ENCODE data around the gene ZFP82.

Gene ZFP82

DNA sequence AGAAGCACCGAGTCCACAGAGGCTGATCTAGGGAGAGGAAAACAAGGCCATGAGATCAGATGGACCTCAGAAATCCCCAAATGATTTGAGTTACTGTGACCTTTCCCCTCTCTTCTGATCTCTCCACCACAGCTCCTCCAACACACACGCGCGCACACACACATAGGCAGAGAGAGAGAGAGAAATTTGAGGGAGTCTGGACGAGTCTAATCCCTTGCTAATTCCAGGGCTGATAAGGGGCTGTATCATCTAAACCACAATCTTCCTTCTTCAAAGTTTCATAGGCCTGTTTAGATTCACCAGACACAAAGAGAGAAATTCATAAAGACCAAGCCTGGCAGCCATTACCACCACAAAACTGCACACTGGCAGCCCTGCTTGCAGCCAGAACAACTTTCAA lies 8.6 kb downstream of the ZFP82 start:
- no peak overlapping the region for H3K9ac ChIP-seq (ENCODE audit: low read length)
- H4K8ac ChIP-seq (ENCODE audit: low read depth, low read length), result no peak overlapping the region
- H3K18ac ChIP-seq (ENCODE audit: low read length), result no peak overlapping the region
- no peaks in the 10 kb centered on the region for H3K27me3 ChIP-seq (ENCODE audit: insufficient read depth, low read length, poor library complexity)
- H3K4me2 ChIP-seq (ENCODE audit: low read length), result no peak overlapping the region
- WGBS (ENCODE audit: extremely low coverage, insufficient coverage, low lambda C conversion rate), result no CpG with 5 or more reads among the region's 5 CpGs
- no peak overlapping the region for H3K56ac ChIP-seq (ENCODE audit: low read length)
- H3K4ac ChIP-seq (ENCODE audit: low read depth, low read length), result no peak overlapping the region
- no peak overlapping the region for H3K27ac ChIP-seq (ENCODE audit: low read depth, low read length)
- peaks cover 3% of the 10 kb centered on the region for H3K79me2 ChIP-seq (ENCODE audit: control insufficient read depth, insufficient read depth, low read length)
- H2BK120ac ChIP-seq (ENCODE audit: low read depth, low read length), result no peak overlapping the region
- no peak for DNase-seq
- no peak overlapping the region for H3K4me3 ChIP-seq (ENCODE audit: low read length)
- no peak overlapping the region for H2BK5ac ChIP-seq (ENCODE audit: low read length)
- no peaks in the 10 kb centered on the region for H3K4me1 ChIP-seq (ENCODE audit: control insufficient read depth, low read depth, low read length)
- peaks cover 3% of the 10 kb centered on the region for H3K79me1 ChIP-seq (ENCODE audit: low read length)
- H2BK15ac ChIP-seq (replicated peaks; ENCODE audit: low read depth), result no peak overlapping the region
- no peak overlapping the region for H4K5ac ChIP-seq (ENCODE audit: low read length)
- no peak overlapping the region for H2AK5ac ChIP-seq (ENCODE audit: low read length)
- no peak overlapping the region for H3K23ac ChIP-seq (ENCODE audit: low read length)
- peaks cover 3% of the 10 kb centered on the region for H3K36me3 ChIP-seq (ENCODE audit: control insufficient read depth, insufficient read depth, low read length)

DNA sequence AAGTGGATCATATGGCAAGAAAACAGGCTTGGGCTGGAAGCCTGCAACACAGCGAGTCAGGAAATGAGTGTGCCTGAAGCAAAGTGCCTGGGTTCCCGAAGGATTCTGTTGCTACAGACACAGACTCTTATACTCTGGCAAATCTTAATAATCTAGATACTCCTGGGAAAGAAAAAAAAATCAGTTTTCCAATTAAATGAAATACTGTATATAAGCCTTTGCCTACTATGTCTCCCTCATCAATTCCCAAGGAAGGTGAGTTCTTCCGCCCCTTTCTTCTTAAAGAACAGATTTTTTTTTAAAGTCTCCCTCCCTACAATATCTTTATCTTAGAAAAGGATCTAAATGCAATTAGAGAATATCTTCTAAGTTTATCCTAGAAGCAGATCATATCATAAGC lies 10.3 kb downstream of the ZFP82 start:
- H3K4me3 ChIP-seq (ENCODE audit: low read length), result no peak overlapping the region
- H2BK5ac ChIP-seq (ENCODE audit: low read length), result no peak overlapping the region
- peaks cover 3% of the 10 kb centered on the region for H3K79me2 ChIP-seq (ENCODE audit: control insufficient read depth, insufficient read depth, low read length)
- no peak overlapping the region for H3K27ac ChIP-seq (ENCODE audit: low read depth, low read length)
- no CpG with 5 or more reads among the region's 3 CpGs for WGBS (ENCODE audit: extremely low coverage, insufficient coverage, low lambda C conversion rate)
- H3K9ac ChIP-seq (ENCODE audit: low read length), result no peak overlapping the region
- peaks cover 3% of the 10 kb centered on the region for H3K36me3 ChIP-seq (ENCODE audit: control insufficient read depth, insufficient read depth, low read length)
- H2BK120ac ChIP-seq (ENCODE audit: low read depth, low read length), result no peak overlapping the region
- no peaks in the 10 kb centered on the region for H3K27me3 ChIP-seq (ENCODE audit: insufficient read depth, low read length, poor library complexity)
- H3K79me1 ChIP-seq (ENCODE audit: low read length), result peaks cover 3% of the 10 kb centered on the region
- no peak for DNase-seq
- H3K23ac ChIP-seq (ENCODE audit: low read length), result no peak overlapping the region
- no peak overlapping the region for H4K5ac ChIP-seq (ENCODE audit: low read length)
- H3K4me1 ChIP-seq (ENCODE audit: control insufficient read depth, low read depth, low read length), result no peaks in the 10 kb centered on the region
- H2AK5ac ChIP-seq (ENCODE audit: low read length), result no peak overlapping the region
- H3K56ac ChIP-seq (ENCODE audit: low read length), result no peak overlapping the region
- H3K4ac ChIP-seq (ENCODE audit: low read depth, low read length), result no peak overlapping the region
- no peak overlapping the region for H2BK15ac ChIP-seq (replicated peaks; ENCODE audit: low read depth)
- no peak overlapping the region for H4K8ac ChIP-seq (ENCODE audit: low read depth, low read length)
- no peak overlapping the region for H3K18ac ChIP-seq (ENCODE audit: low read length)
- H3K4me2 ChIP-seq (ENCODE audit: low read length), result no peak overlapping the region

DNA sequence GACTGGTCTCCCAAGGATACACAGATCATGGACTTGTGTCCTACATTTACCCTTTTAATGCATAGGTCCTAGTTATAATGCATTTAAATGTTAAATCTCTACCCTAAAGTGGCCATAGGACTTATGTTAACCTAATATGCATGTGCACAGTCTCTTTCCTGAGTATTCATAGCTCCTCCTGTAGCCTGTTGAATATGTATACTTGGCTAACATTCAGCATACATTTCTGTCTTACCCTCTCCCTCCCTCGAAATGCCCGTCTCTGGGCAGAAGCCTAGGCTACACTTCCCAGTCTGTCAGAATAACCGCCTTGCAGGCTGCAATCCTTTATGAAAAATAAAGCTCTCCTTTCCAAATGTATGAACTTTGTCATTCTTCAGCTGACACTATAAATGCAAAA lies 13.9 kb downstream of the ZFP82 start:
- peaks cover 3% of the 10 kb centered on the region for H3K36me3 ChIP-seq (ENCODE audit: control insufficient read depth, insufficient read depth, low read length)
- H4K5ac ChIP-seq (ENCODE audit: low read length), result no peak overlapping the region
- no peak overlapping the region for H2AK5ac ChIP-seq (ENCODE audit: low read length)
- H3K27ac ChIP-seq (ENCODE audit: low read depth, low read length), result no peak overlapping the region
- no peak overlapping the region for H3K4ac ChIP-seq (ENCODE audit: low read depth, low read length)
- H3K27me3 ChIP-seq (ENCODE audit: insufficient read depth, low read length, poor library complexity), result no peaks in the 10 kb centered on the region
- no peak overlapping the region for H3K23ac ChIP-seq (ENCODE audit: low read length)
- H2BK15ac ChIP-seq (replicated peaks; ENCODE audit: low read depth), result no peak overlapping the region
- H3K4me1 ChIP-seq (ENCODE audit: control insufficient read depth, low read depth, low read length), result no peaks in the 10 kb centered on the region
- no peak overlapping the region for H3K18ac ChIP-seq (ENCODE audit: low read length)
- H3K4me3 ChIP-seq (ENCODE audit: low read length), result no peak overlapping the region
- no peak overlapping the region for H3K9ac ChIP-seq (ENCODE audit: low read length)
- no CpG with 5 or more reads among the region's 3 CpGs for WGBS (ENCODE audit: extremely low coverage, insufficient coverage, low lambda C conversion rate)
- peaks cover 3% of the 10 kb centered on the region for H3K79me1 ChIP-seq (ENCODE audit: low read length)
- H3K4me2 ChIP-seq (ENCODE audit: low read length), result no peak overlapping the region
- H3K79me2 ChIP-seq (ENCODE audit: control insufficient read depth, insufficient read depth, low read length), result no peaks in the 10 kb centered on the region
- H3K56ac ChIP-seq (ENCODE audit: low read length), result no peak overlapping the region
- no peak overlapping the region for H2BK5ac ChIP-seq (ENCODE audit: low read length)
- no peak overlapping the region for H2BK120ac ChIP-seq (ENCODE audit: low read depth, low read length)
- no peak overlapping the region for H4K8ac ChIP-seq (ENCODE audit: low read depth, low read length)
- DNase-seq, result no peak

DNA sequence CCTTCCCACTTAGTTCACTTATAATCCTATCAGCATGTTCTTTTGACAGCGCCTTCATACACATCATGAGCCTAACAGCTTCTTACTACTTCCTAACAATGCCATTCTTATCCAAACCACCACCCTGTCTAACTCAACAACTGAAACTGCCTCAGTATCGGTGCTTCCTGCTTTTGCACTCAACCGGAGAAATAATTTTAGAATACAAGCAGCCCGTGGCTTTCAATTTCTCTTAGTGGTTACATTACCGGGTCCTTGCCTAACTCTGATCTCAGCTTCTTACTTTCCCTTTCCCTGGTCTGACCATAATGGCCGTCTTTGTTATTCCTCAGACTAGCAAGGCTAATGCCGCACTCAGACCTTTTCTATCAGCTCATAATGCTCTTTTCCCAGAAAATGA lies 17.0 kb downstream of the ZFP82 start:
- no peak for DNase-seq
- Histone ChIP-seq H4K5ac (ENCODE audit: low read length) (no peak overlapping the region), H3K9ac (ENCODE audit: low read length) (no peak overlapping the region), H3K27me3 (ENCODE audit: insufficient read depth, low read length, poor library complexity) (no peaks in the 10 kb centered on the region), H3K79me2 (ENCODE audit: control insufficient read depth, insufficient read depth, low read length) (no peaks in the 10 kb centered on the region), H2BK15ac (replicated peaks; ENCODE audit: low read depth) (no peak overlapping the region), H3K18ac (ENCODE audit: low read length) (no peak overlapping the region), H3K4me1 (ENCODE audit: control insufficient read depth, low read depth, low read length) (no peaks in the 10 kb centered on the region), H3K4me2 (ENCODE audit: low read length) (no peak overlapping the region), H3K56ac (ENCODE audit: low read length) (no peak overlapping the region), H3K27ac (ENCODE audit: low read depth, low read length) (no peak overlapping the region), H3K79me1 (ENCODE audit: low read length) (no peaks in the 10 kb centered on the region), H3K23ac (ENCODE audit: low read length) (no peak overlapping the region), H3K4ac (ENCODE audit: low read depth, low read length) (no peak overlapping the region), H2BK5ac (ENCODE audit: low read length) (no peak overlapping the region), H2BK120ac (ENCODE audit: low read depth, low read length) (no peak overlapping the region), H4K8ac (ENCODE audit: low read depth, low read length) (no peak overlapping the region), H3K4me3 (ENCODE audit: low read length) (no peak overlapping the region), H2AK5ac (ENCODE audit: low read length) (no peak overlapping the region), H3K36me3 (ENCODE audit: control insufficient read depth, insufficient read depth, low read length) (peaks cover 4% of the 10 kb centered on the region)
- WGBS (ENCODE audit: extremely low coverage, insufficient coverage, low lambda C conversion rate), result no CpG with 5 or more reads among the region's 7 CpGs

DNA sequence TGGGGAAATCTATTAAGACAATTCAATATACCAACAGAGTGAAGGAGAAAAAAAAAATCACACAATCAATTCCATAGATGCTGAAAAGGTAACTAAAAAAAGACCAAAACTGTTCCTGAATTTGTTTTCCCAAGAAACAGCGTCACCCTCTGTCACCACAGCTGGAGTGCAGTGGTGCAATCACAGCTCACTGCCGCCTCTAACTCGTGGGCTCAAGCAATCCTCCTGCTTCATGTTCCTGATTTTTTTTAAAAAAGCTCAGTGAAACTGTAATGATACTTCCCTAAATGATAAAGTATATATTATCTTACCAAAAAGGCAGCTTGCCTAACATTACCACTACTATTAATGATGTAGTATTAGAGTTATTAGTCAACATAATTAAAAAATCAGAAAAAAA lies 19.9 kb downstream of the ZFP82 start:
- Histone ChIP-seq H4K5ac (ENCODE audit: low read length) (no peak overlapping the region), H2AK5ac (ENCODE audit: low read length) (no peak overlapping the region), H3K4ac (ENCODE audit: low read depth, low read length) (no peak overlapping the region)

DNA sequence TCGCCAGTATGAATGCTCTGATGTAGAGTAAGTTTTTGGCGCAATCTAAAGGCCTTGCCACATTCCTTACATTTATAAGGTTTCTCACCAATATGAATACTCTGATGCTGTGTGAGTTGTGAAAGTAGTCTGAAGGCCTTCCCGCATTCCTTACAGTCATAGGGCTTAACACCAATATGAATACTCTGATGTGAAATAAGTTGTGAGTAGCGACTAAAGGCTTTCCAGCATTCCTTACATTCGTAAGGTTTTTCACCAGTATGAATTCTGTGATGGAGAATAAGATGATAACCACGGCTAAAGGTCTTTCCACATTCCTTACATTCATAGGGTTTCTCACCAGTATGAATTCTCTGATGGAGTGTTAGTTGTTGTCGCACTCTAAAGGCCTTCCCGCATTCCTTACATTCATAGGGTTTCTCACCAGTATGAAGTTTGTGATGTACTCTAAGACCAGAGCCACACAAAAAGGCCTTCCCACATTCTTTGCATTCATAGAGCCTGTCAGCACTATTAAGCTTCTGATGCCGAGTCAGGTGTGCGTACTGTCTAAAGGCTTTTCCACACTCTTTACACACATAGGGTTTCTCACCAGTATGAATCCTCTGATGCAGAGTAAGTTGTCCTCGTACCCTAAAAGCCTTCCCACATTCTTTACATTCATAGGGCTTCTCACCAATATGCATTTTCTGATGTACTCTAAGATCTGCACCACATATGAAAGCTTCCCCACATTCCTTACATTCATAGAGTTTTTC lies 25.3 kb downstream of the ZFP82 start:
- WGBS (ENCODE audit: extremely low coverage, insufficient coverage, low lambda C conversion rate), result no CpG with 5 or more reads among the region's 11 CpGs
- Histone ChIP-seq H3K4me3 (ENCODE audit: low read length) (peak overlapping the region; percentile 52), H3K4me1 (ENCODE audit: control insufficient read depth, low read depth, low read length) (no peaks in the 10 kb centered on the region), H2BK15ac (replicated peaks; ENCODE audit: low read depth) (no peak overlapping the region), H3K79me1 (ENCODE audit: low read length) (no peaks in the 10 kb centered on the region), H3K79me2 (ENCODE audit: control insufficient read depth, insufficient read depth, low read length) (no peaks in the 10 kb centered on the region), H3K9ac (ENCODE audit: low read length) (no peak overlapping the region), H3K27ac (ENCODE audit: low read depth, low read length) (no peak overlapping the region), H2AK5ac (ENCODE audit: low read length) (no peak overlapping the region), H4K5ac (ENCODE audit: low read length) (no peak overlapping the region), H2BK5ac (ENCODE audit: low read length) (no peak overlapping the region), H3K36me3 (ENCODE audit: control insufficient read depth, insufficient read depth, low read length) (peaks cover 20% of the 10 kb centered on the region), H3K4ac (ENCODE audit: low read depth, low read length) (no peak overlapping the region), H3K18ac (ENCODE audit: low read length) (no peak overlapping the region), H2BK120ac (ENCODE audit: low read depth, low read length) (no peak overlapping the region), H3K23ac (ENCODE audit: low read length) (no peak overlapping the region), H3K56ac (ENCODE audit: low read length) (no peak overlapping the region), H4K8ac (ENCODE audit: low read depth, low read length) (no peak overlapping the region), H3K4me2 (ENCODE audit: low read length) (no peak overlapping the region), H3K27me3 (ENCODE audit: insufficient read depth, low read length, poor library complexity) (no peaks in the 10 kb centered on the region)
- DNase-seq, result peak; percentile 65

More for the DNA sequence above, 19.9 kb downstream of the ZFP82 start:
- no peak overlapping the region for H3K18ac ChIP-seq (ENCODE audit: low read length)
- H3K23ac ChIP-seq (ENCODE audit: low read length), result no peak overlapping the region
- no peak overlapping the region for H4K8ac ChIP-seq (ENCODE audit: low read depth, low read length)
- no peak overlapping the region for H3K4me3 ChIP-seq (ENCODE audit: low read length)
- H3K79me1 ChIP-seq (ENCODE audit: low read length), result no peaks in the 10 kb centered on the region
- no CpG with 5 or more reads among the region's 3 CpGs for WGBS (ENCODE audit: extremely low coverage, insufficient coverage, low lambda C conversion rate)
- no peak overlapping the region for H3K56ac ChIP-seq (ENCODE audit: low read length)
- H3K36me3 ChIP-seq (ENCODE audit: control insufficient read depth, insufficient read depth, low read length), result peaks cover 9% of the 10 kb centered on the region
- DNase-seq, result no peak
- H3K4me1 ChIP-seq (ENCODE audit: control insufficient read depth, low read depth, low read length), result no peaks in the 10 kb centered on the region
- H2BK15ac ChIP-seq (replicated peaks; ENCODE audit: low read depth), result no peak overlapping the region
- no peak overlapping the region for H3K27ac ChIP-seq (ENCODE audit: low read depth, low read length)
- no peak overlapping the region for H2BK5ac ChIP-seq (ENCODE audit: low read length)
- H3K4me2 ChIP-seq (ENCODE audit: low read length), result no peak overlapping the region
- no peaks in the 10 kb centered on the region for H3K27me3 ChIP-seq (ENCODE audit: insufficient read depth, low read length, poor library complexity)
- no peak overlapping the region for H2BK120ac ChIP-seq (ENCODE audit: low read depth, low read length)
- H3K79me2 ChIP-seq (ENCODE audit: control insufficient read depth, insufficient read depth, low read length), result no peaks in the 10 kb centered on the region
- H3K9ac ChIP-seq (ENCODE audit: low read length), result no peak overlapping the region

Measured in mesendoderm (in vitro differentiated cells).